Ovary (tissue), 9 donors: ENCODE measurements around the gene CASK. TPM values are rescaled to one million over a fixed set of nuclear protein-coding genes. Genes with fewer than 3 reads are reported as not detected.

Experiments used
- DNase-seq, 5 donors: peaks; one replicate each; pipeline ENCODE4 v3.0.0-alpha.2; 2019 to 2020
- H3K27ac ChIP-seq, 2 donors: fragments of 200-600 bp; one replicate each; pipeline versions ENCODE4 v1.5.1 to v1.8.0; 2019 to 2022
- H3K27me3 ChIP-seq: fragments of 200-600 bp; one replicate; pipeline ENCODE4 v1.8.0; 2022
- H3K36me3 ChIP-seq: fragments of 200-600 bp; sonication (generic); one replicate; pipeline ENCODE4 v1.5.1; 2019
- H3K4me1 ChIP-seq: one replicate; pipeline ENCODE4 v1.8.1; 2013; ENCODE audit warnings: mild to moderate bottlenecking, moderate library complexity; ENCODE audit not compliant: insufficient read depth
- H3K4me3 ChIP-seq: fragments of 200-600 bp; sonication (generic); one replicate; pipeline ENCODE4 v1.5.1; 2017
- H3K9me3 ChIP-seq, 2 donors: fragments of 200-600 bp in 1 of 2; sonication (generic) in 1 of 2; one replicate each; pipeline versions ENCODE4 v1.5.1 to v1.8.1; 2013 to 2019; ENCODE audit warnings: mild to moderate bottlenecking in 1 of 2, moderate library complexity in 1 of 2
- EP300 ChIP-seq: sonication (generic); formaldehyde crosslinking; IDR thresholded peaks from one replicate; pipeline ENCODE4 v1.6.1; 2017; ENCODE audit warnings: antibody characterized with exemption
- POLR2A ChIP-seq: fragments of 450-650 bp; IDR thresholded peaks from one replicate; pipeline ENCODE4 v1.6.1; 2017; ENCODE audit warnings: antibody characterized with exemption, mild to moderate bottlenecking, moderate library complexity
- WGBS, 3 donors: extraction: QIAGEN DNeasy Blood & Tissue Kit in 1 of 3; methylation state at CpG; one replicate each; pipeline versions ENCODE4 v1.1.5 to v1.1.7; 2013 to 2017; 5-methylcytosine and 5-hydroxymethylcytosine counted together
- intact Hi-C, 4 donors: fragments of 100-400 bp; cut with DNase I; formaldehyde crosslinking; loops; one replicate each; pipeline versions ENCODE4 v1.11.0 to v1.15.1; 2022 to 2023
- polyA plus RNA-seq, 2 donors: library from polyadenylated mRNA; stranded (reverse); fragments of 200-250 nt in 1 of 2; fragments of 350-450 nt in 1 of 2; fragmentation: Illumina TruSeq in 1 of 2; extraction: RNeasy Lipid Tissue Mini Kit (QIAGEN cat#74804) in 1 of 2; gene quantifications; one replicate each; pipeline ENCODE4 v1.2.3, GENCODE V29; 2013 to 2014
- total RNA-seq, 7 donors: library from RNA; depleted of rRNA in 2 of 7; stranded (reverse); fragments of >200 nt in 2 of 7; fragmentation: NEBNext Ultra II Directional in 3 of 7; extraction: Animal tissue kit (Norgen Biotek cat#: 25700) in 3 of 7; gene quantifications; one replicate each; pipeline versions ENCODE4 v1.1.0 to v1.2.4, GENCODE V29; 2016 to 2023
- TF ChIP-seq, protein P1 (sequence below), 3 donors: fragments of 450-650 bp in 2 of 3; fragments of 200-600 bp in 1 of 3; IDR thresholded peaks; one replicate each; pipeline versions ENCODE4 v1.5.1 to v1.8.0; 2016 to 2022; ENCODE audit warnings: antibody characterized with exemption in 3 of 3, mild to moderate bottlenecking in 1 of 3
- donor health status: DM: no; HTN: no; CAD: no; lungs with moderate emphysema.
- donor health status: DM: no; HTN: no; CAD: no.
- donor health status: Bipolar disorder and iron deficiency.
- donor health status: DM: yes; HTN: yes; CAD: no.
- donor health status: DM: no; HTN: no; CAD: no.
- donor health status: DM: yes; HTN: yes; CAD: no.

CASK gene
- total and polyA plus RNA-seq, 9 donors: 11.3 to 70.9 (median 36.8) TPM

DNA sequence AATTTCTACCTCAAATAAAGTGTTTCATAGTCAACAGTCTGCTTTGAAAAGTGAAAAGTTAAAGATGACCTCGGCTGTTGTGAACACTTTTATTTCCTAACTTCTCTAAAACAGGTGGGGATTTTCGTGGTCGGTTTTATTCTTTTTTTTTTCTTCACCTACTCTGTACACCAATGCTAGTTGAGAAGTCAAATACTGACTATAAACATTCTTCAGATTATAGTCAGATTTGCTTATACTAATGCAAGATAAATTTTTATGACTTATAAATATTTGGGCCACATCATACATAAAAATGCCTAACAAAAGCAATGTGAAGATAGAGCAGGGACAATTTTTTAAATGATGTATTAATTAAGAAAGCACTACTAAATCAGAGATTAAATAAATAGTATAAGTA lies 332.7 kb downstream of the CASK start:
- intact Hi-C loops: no loop called here
- 74 to 82% (median 78%) methylated on average over 3 of the region's 3 CpGs for WGBS, 3 donors
- no peaks in the 10 kb centered on the region for H3K27me3 ChIP-seq
- no peak for DNase-seq
- no peak overlapping the region for H3K27ac ChIP-seq
- no peak overlapping the region for H3K4me3 ChIP-seq
- H3K4me1 ChIP-seq: no peaks in the 10 kb centered on the region
- no peaks in the 10 kb centered on the region for H3K9me3 ChIP-seq
- TF ChIP-seq POLR2A (no peak), EP300 (no peak)
- TF ChIP-seq, protein P1, sequence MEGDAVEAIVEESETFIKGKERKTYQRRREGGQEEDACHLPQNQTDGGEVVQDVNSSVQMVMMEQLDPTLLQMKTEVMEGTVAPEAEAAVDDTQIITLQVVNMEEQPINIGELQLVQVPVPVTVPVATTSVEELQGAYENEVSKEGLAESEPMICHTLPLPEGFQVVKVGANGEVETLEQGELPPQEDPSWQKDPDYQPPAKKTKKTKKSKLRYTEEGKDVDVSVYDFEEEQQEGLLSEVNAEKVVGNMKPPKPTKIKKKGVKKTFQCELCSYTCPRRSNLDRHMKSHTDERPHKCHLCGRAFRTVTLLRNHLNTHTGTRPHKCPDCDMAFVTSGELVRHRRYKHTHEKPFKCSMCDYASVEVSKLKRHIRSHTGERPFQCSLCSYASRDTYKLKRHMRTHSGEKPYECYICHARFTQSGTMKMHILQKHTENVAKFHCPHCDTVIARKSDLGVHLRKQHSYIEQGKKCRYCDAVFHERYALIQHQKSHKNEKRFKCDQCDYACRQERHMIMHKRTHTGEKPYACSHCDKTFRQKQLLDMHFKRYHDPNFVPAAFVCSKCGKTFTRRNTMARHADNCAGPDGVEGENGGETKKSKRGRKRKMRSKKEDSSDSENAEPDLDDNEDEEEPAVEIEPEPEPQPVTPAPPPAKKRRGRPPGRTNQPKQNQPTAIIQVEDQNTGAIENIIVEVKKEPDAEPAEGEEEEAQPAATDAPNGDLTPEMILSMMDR (IDR thresholded peaks at IDR 0.05): no peak
- no peaks in the 10 kb centered on the region for H3K36me3 ChIP-seq

DNA sequence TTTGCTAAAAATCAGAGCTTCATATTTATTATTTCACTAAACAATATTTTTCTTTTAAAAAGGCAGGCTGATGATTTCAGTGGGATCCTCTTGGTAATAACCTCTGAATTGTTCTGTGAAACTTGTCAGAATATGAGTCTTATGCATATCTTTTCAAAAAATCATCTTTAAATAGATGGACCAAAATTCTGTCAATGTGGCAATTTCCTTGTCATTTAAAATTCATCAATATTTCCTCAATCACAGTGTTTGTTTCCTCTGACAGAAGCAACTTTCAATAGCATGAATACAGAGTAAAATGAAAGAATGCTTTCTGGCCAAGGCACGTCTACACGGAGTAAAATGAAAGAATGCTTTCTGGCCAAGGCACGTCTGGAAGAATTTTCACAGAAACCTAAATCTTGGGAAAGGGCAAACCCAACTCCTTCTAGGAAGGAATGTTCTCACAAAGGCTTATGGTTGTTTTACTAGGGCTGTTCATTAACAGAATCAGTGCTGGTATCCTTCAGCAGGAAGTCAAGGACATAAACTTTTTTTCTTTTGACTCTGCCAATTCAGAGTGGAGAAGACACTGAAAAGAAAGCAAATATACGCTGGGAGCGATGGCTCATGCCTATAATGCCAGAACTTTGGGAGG lies 333.6 kb downstream of the CASK start:
- Histone ChIP-seq H3K9me3 (no peaks in the 10 kb centered on the region), H3K36me3 (no peaks in the 10 kb centered on the region), H3K4me3 (no peak overlapping the region), H3K4me1 (no peaks in the 10 kb centered on the region), H3K27ac (no peak overlapping the region), H3K27me3 (no peaks in the 10 kb centered on the region)
- intact Hi-C loops: no loop called here
- no peak for TF ChIP-seq POLR2A
- no peak for TF ChIP-seq EP300
- TF ChIP-seq, protein P1 (IDR thresholded peaks at IDR 0.05): no peak
- no peak for DNase-seq
- 18 to 36% (median 22%) methylated on average over 5 of the region's 5 CpGs for WGBS, 3 donors

DNA sequence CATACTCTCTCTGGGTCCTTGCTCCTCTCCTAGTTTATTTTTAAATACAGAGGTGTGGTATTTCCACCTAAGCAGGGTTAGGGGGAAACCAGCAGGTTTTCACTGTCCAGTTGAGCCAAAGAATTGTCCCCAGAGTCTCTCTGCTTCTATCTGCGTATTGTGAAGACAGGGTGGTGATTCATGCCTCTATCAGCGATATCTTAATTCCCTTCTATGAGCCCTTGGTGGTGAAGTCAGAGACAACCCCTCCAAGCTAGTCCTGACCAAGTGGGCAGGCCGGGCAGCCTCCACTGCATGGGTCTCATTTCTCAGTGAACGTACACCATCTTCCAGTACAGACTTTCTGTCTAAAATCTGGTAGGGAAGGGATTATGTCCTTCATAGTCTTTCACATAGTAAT lies 335.1 kb downstream of the CASK start:
- no peak overlapping the region for H3K4me3 ChIP-seq
- no peak for DNase-seq
- no peaks in the 10 kb centered on the region for H3K9me3 ChIP-seq
- H3K36me3 ChIP-seq: no peaks in the 10 kb centered on the region
- no peak overlapping the region for H3K27ac ChIP-seq
- H3K4me1 ChIP-seq: no peaks in the 10 kb centered on the region
- 75 to 83% (median 80%) methylated on average over 4 of the region's 4 CpGs for WGBS, 3 donors
- no peak for TF ChIP-seq POLR2A
- TF ChIP-seq EP300: no peak
- TF ChIP-seq, protein P1 (IDR thresholded peaks at IDR 0.05): no peak
- intact Hi-C loops: no loop called here
- no peaks in the 10 kb centered on the region for H3K27me3 ChIP-seq

DNA sequence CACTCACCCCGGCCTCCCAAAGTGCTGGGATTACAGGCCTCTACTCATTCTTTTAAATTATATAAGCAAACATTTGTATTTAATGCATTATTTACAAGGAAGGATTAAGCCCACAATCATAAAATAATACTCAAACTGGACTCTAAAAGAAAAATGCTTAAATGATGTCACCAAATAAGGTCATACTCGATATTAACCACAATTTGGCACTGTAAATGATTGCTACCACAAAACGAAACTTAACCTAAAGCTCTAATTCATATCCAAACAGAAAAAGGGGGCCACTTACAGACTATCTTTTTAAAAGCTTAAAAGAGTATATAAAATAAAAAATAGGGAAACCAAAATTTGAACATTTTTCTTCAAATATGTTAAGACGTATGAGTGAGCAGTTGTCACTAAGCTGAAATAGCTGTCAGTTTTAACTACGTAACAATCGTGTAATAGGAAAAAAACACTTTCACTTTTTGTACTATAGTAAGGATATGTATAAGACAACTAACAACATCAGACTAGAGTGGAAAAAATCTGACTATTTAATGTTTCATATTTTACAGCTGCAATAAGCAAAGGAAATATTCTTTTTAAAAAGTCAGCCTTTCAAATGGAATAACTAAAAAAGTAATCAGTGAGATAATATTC lies 342.8 kb downstream of the CASK start:
- TF ChIP-seq POLR2A (no peak), EP300 (no peak)
- TF ChIP-seq, protein P1 (IDR thresholded peaks at IDR 0.05): no peak
- Histone ChIP-seq H3K27me3 (no peaks in the 10 kb centered on the region), H3K4me1 (no peaks in the 10 kb centered on the region), H3K4me3 (no peak overlapping the region), H3K9me3 (no peaks in the 10 kb centered on the region), H3K36me3 (no peaks in the 10 kb centered on the region), H3K27ac (no peak overlapping the region)
- WGBS, 3 donors: 72 to 79% (median 77%) methylated on average over 6 of the region's 6 CpGs
- DNase-seq: no peak
- intact Hi-C loops: no loop called here
